H9 (cell line): Measurements from ENCODE around the gene COL27A1. TPM values are rescaled to one million over a fixed set of nuclear protein-coding genes. Genes with fewer than 3 reads are reported as not detected.

Experiments
- DNase-seq: peaks from one replicate; pipeline ENCODE4 v3.0.0-alpha.2; 2017
- H2AFZ ChIP-seq: one replicate; pipeline ENCODE4 v1.6.1; 2013; ENCODE audit warnings: mild to moderate bottlenecking, low read length, control low read depth, moderate library complexity
- H2AK5ac ChIP-seq: 2 replicates; pipeline ENCODE4 v1.6.1; 2013; ENCODE audit warnings: low read length, control low read depth, mixed read lengths; ENCODE audit not compliant: insufficient read length
- H2BK120ac ChIP-seq: one replicate; pipeline ENCODE4 v1.6.1; 2013; ENCODE audit warnings: low read depth, mild to moderate bottlenecking, low read length, control low read depth, inconsistent platforms; ENCODE audit not compliant: poor library complexity, severe bottlenecking
- H2BK12ac ChIP-seq: 2 replicates; pipeline ENCODE4 v1.6.1; 2013; ENCODE audit warnings: low read length, control low read depth, mixed read lengths, low read depth; ENCODE audit not compliant: insufficient read length
- H2BK15ac ChIP-seq: 2 replicates; pipeline ENCODE4 v1.6.1; 2013; ENCODE audit warnings: low read depth, low read length, control low read depth
- H2BK20ac ChIP-seq: one replicate; pipeline ENCODE4 v1.6.1; 2013; ENCODE audit warnings: low read depth, mild to moderate bottlenecking, low read length, control low read depth, inconsistent platforms; ENCODE audit not compliant: poor library complexity, severe bottlenecking
- H2BK5ac ChIP-seq: 2 replicates; pipeline ENCODE4 v1.6.1; 2013; ENCODE audit warnings: low read length, control low read depth, mixed read lengths; ENCODE audit not compliant: insufficient read length
- H3K14ac ChIP-seq: 2 replicates; pipeline ENCODE4 v1.6.1; 2013; ENCODE audit warnings: low read length, control low read depth; ENCODE audit not compliant: insufficient read depth
- H3K18ac ChIP-seq: 2 replicates; pipeline ENCODE4 v1.6.1; 2013; ENCODE audit warnings: low read depth, mild to moderate bottlenecking, mixed read lengths, low read length, control low read depth; ENCODE audit not compliant: insufficient read length
- H3K23ac ChIP-seq: 2 replicates; pipeline ENCODE4 v1.6.1; 2013; ENCODE audit warnings: low read length, control low read depth, mixed read lengths, low read depth; ENCODE audit not compliant: insufficient read length
- H3K23me2 ChIP-seq: 2 replicates; pipeline ENCODE4 v1.6.1; 2013; ENCODE audit warnings: low read depth, mild to moderate bottlenecking, mixed read lengths, low read length, control low read depth; ENCODE audit not compliant: insufficient read length, poor library complexity, severe bottlenecking
- H3K27ac ChIP-seq: 2 replicates; pipeline ENCODE4 v1.5.1; 2013; ENCODE audit warnings: low read length, control low read depth, mixed read lengths, low read depth; ENCODE audit not compliant: insufficient read length
- H3K27me3 ChIP-seq: 2 replicates; pipeline ENCODE4 v1.6.1; 2013; ENCODE audit warnings: low read length, control low read depth, inconsistent platforms; ENCODE audit not compliant: insufficient read depth
- H3K4ac ChIP-seq: 2 replicates; pipeline ENCODE4 v1.6.1; 2013; ENCODE audit warnings: low read depth, mild to moderate bottlenecking, control low read depth, inconsistent platforms, low read length, moderate library complexity
- H3K4me1 ChIP-seq: 2 replicates; pipeline ENCODE4 v1.6.1; 2013; ENCODE audit warnings: low read length, control low read depth, inconsistent platforms; ENCODE audit not compliant: insufficient read depth
- H3K4me2 ChIP-seq: 2 replicates; pipeline ENCODE4 v1.6.1; 2013; ENCODE audit warnings: low read length, control low read depth, mixed read lengths; ENCODE audit not compliant: insufficient read length, insufficient read depth
- H3K56ac ChIP-seq: 2 replicates; pipeline ENCODE4 v1.6.1; 2013; ENCODE audit warnings: low read depth, mild to moderate bottlenecking, mixed read lengths, low read length, control low read depth; ENCODE audit not compliant: insufficient read length
- H3K79me1 ChIP-seq: 2 replicates; pipeline ENCODE4 v1.6.1; 2013; ENCODE audit warnings: low read depth, mild to moderate bottlenecking, moderate library complexity, low read length, control low read depth, inconsistent platforms; ENCODE audit not compliant: insufficient read depth, poor library complexity, severe bottlenecking
- H3K79me2 ChIP-seq: 2 replicates; pipeline ENCODE4 v1.6.1; 2013; ENCODE audit warnings: low read length, control low read depth, inconsistent platforms; ENCODE audit not compliant: insufficient read depth
- H3K9ac ChIP-seq: 2 replicates; pipeline ENCODE4 v1.6.1; 2013; ENCODE audit warnings: low read length, control low read depth, mixed read lengths; ENCODE audit not compliant: insufficient read length; ENCODE audit errors: extremely low read depth
- H3K9me3 ChIP-seq: one replicate; pipeline ENCODE4 v1.6.1; 2013; ENCODE audit warnings: low read depth, low read length, inconsistent platforms; ENCODE audit not compliant: control insufficient read depth
- H3T11ph ChIP-seq: one replicate; pipeline ENCODE4 v1.6.1; 2013; ENCODE audit warnings: mild to moderate bottlenecking, low read length, control low read depth, inconsistent platforms
- H4K20me1 ChIP-seq: one replicate; pipeline ENCODE4 v1.6.1; 2013; ENCODE audit not compliant: control insufficient read depth, insufficient read length, insufficient read depth
- H4K5ac ChIP-seq: 2 replicates; pipeline ENCODE4 v1.6.1; 2013; ENCODE audit warnings: low read depth, mild to moderate bottlenecking, mixed read lengths, low read length, control low read depth; ENCODE audit not compliant: insufficient read length
- H4K8ac ChIP-seq: replicated peaks from 2 replicates; pipeline ENCODE4 v1.6.1; 2013; ENCODE audit warnings: low read length, control low read depth, mixed read lengths, low read depth; ENCODE audit not compliant: insufficient read length
- H4K91ac ChIP-seq: 2 replicates; pipeline ENCODE4 v1.6.1; 2013; ENCODE audit warnings: low read depth, mild to moderate bottlenecking, moderate library complexity, mixed read lengths, low read length, control low read depth; ENCODE audit not compliant: insufficient read length
- H3K27ac Mint-ChIP-seq, 3 experiments: 2 replicates in 2 of 3; 3 replicates in 1 of 3; pipeline ENCODE4 v1.8.0; 2020 to 2021; ENCODE audit warnings: mixed read lengths in 3 of 3, mild to moderate bottlenecking in 1 of 3, moderate library complexity in 1 of 3
- H3K27me3 Mint-ChIP-seq: 2 replicates; pipeline ENCODE4 v1.8.0; 2021; ENCODE audit warnings: low read depth, mild to moderate bottlenecking, moderate library complexity, mixed read lengths
- H3K36me3 Mint-ChIP-seq, 3 experiments: 2 replicates in 2 of 3; 3 replicates in 1 of 3; pipeline ENCODE4 v1.8.0; 2020 to 2021; ENCODE audit warnings: low read depth in 3 of 3, mixed read lengths in 3 of 3; ENCODE audit not compliant: insufficient read depth in 1 of 3
- H3K4me1 Mint-ChIP-seq, 2 experiments: 2 replicates each; pipeline ENCODE4 v1.8.0; 2020; ENCODE audit warnings: mixed read lengths in 2 of 2
- H3K4me3 Mint-ChIP-seq, 2 experiments: 2 replicates in 1 of 2; 3 replicates in 1 of 2; pipeline ENCODE4 v1.8.0; 2020 to 2021; ENCODE audit warnings: mild to moderate bottlenecking in 2 of 2, mixed read lengths in 2 of 2, moderate library complexity in 1 of 2
- H3K9me3 Mint-ChIP-seq, 2 experiments: 2 replicates in 1 of 2; 3 replicates in 1 of 2; pipeline ENCODE4 v1.8.0; 2020; ENCODE audit warnings: mild to moderate bottlenecking in 2 of 2, mixed read lengths in 2 of 2, moderate library complexity in 1 of 2
- CTCF ChIP-seq: fragments of 200-600 bp; sonication (generic); conservative IDR thresholded peaks from 3 replicates; pipeline ENCODE4 v1.8.0; 2021; ENCODE audit warnings: antibody characterized with exemption, mild to moderate bottlenecking
- WGBS: extraction: QIAGEN DNeasy Blood & Tissue Kit; methylation state at CpG from one replicate; pipeline ENCODE4 v1.1.7; 2013; ENCODE audit warnings: missing lambda C conversion rate, low lambda C conversion rate, mixed read lengths; ENCODE audit not compliant: insufficient read length; ENCODE audit errors: extremely low coverage; 5-methylcytosine and 5-hydroxymethylcytosine counted together
- total RNA-seq: library from RNA; stranded (reverse); gene quantifications from 2 replicates; pipeline ENCODE4 v1.2.1, GENCODE V29; 2021

Gene COL27A1
- total RNA-seq, 1 experiment from 2014 or later, result 17.9 TPM

DNA sequence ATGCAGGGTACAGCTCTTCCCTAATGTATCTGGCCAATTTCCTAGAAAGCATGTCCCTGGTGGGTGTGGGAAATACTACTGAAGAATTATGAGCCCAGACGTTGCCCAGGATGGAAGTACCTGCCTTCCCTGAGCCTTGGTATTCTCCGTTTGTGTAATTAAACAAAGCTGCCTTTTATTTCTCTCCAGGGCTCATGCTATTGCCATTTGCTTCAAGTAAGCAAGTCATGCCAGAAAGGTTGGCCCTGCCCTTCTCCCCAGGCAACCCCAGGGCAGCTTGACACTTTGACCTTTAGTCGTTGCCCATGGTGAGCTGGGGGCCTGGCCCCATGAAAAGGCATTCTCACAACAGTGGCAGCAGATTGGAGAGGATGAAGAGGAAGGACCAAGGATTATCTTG is 4.4 kb downstream of the COL27A1 start:
- Mint-ChIP-seq H3K27ac (no peak overlapping the region), H3K4me3 (no peak overlapping the region), H3K27me3 (peaks cover 34% of the 10 kb centered on the region), H3K36me3 (peaks cover 2 to 5% (median 4%) of the 10 kb centered on the region in 3 experiments; a peak in 5 of 7 replicates), H3K4me1 (peaks cover 26 to 41% of the 10 kb centered on the region in 2 experiments), H3K9me3 (no peaks in the 10 kb centered on the region; a peak in 1 of 5 replicates)
- no peak overlapping the region for H3K23ac ChIP-seq
- H2BK15ac ChIP-seq, result no peak overlapping the region
- H3K27ac ChIP-seq, result no peak overlapping the region
- no peak overlapping the region for H3K4me2 ChIP-seq
- no peak overlapping the region for H3K14ac ChIP-seq
- no peak overlapping the region for H3K4ac ChIP-seq
- H2BK5ac ChIP-seq, result no peak overlapping the region
- no peaks in the 10 kb centered on the region for H3K9me3 ChIP-seq
- no peak overlapping the region for H3K56ac ChIP-seq
- H3K79me2 ChIP-seq, result no peaks in the 10 kb centered on the region; the same call in 1 of the 2 replicates
- H4K20me1 ChIP-seq, result no peaks in the 10 kb centered on the region
- peaks cover 4% of the 10 kb centered on the region for H3K23me2 ChIP-seq
- no peak overlapping the region for H3K9ac ChIP-seq
- no peak overlapping the region for H4K8ac ChIP-seq
- H2BK12ac ChIP-seq, result no peak overlapping the region
- no peak overlapping the region for H3T11ph ChIP-seq
- no peak for DNase-seq
- no peak overlapping the region for H4K5ac ChIP-seq
- WGBS, result no CpG with 5 or more reads among the region's 3 CpGs
- no peak for TF ChIP-seq CTCF
- H2AFZ ChIP-seq, result no peak overlapping the region
- no peak overlapping the region for H4K91ac ChIP-seq
- H3K79me1 ChIP-seq, result no peaks in the 10 kb centered on the region
- peaks cover 4% of the 10 kb centered on the region for H3K27me3 ChIP-seq
- H2AK5ac ChIP-seq, result no peak overlapping the region
- H3K18ac ChIP-seq, result no peak overlapping the region
- H3K4me1 ChIP-seq, result no peaks in the 10 kb centered on the region
- no peak overlapping the region for H2BK120ac ChIP-seq
- no peak overlapping the region for H2BK20ac ChIP-seq
